Type B pancreatic cell (in vitro differentiated cells): ENCODE data around the gene RIPK3. TPM values are rescaled to one million over a fixed set of nuclear protein-coding genes. Genes with fewer than 3 reads are reported as not detected.
"Not testable (repeated sequence)": the region's sequence is repeated elsewhere in the genome, so short reads cannot be mapped to it uniquely, and the experiment has no call there.

ENCODE experiments used
- DNase-seq: peaks from one replicate; pipeline ENCODE4 v3.0.0; 2021; ENCODE audit warnings: mixed read lengths; ENCODE audit not compliant: unreplicated experiment; ENCODE audit errors: extremely low spot score
- H3K27ac Mint-ChIP-seq: 2 replicates; pipeline ENCODE4 v1.8.0; 2021; ENCODE audit warnings: mild to moderate bottlenecking, mixed read lengths
- H3K27me3 Mint-ChIP-seq: 2 replicates; pipeline ENCODE4 v1.8.0; 2021; ENCODE audit warnings: mixed read lengths
- H3K36me3 Mint-ChIP-seq: 2 replicates; pipeline ENCODE4 v1.8.0; 2021; ENCODE audit warnings: mixed read lengths
- H3K4me1 Mint-ChIP-seq: one replicate; pipeline ENCODE4 v1.8.0; 2021; ENCODE audit warnings: mixed read lengths; ENCODE audit not compliant: unreplicated experiment
- H3K4me3 Mint-ChIP-seq: 2 replicates; pipeline ENCODE4 v1.8.0; 2021; ENCODE audit warnings: mild to moderate bottlenecking, mixed read lengths
- H3K9me3 Mint-ChIP-seq: 2 replicates; pipeline ENCODE4 v1.8.0; 2021; ENCODE audit warnings: mixed read lengths
- CTCF ChIP-seq: fragments of 200-600 bp; sonication (generic); conservative IDR thresholded peaks from 2 replicates; pipeline ENCODE4 v1.5.0; 2021; ENCODE audit warnings: antibody characterized with exemption, mild to moderate bottlenecking
- total RNA-seq: library from RNA; stranded (reverse); gene quantifications from 2 replicates; pipeline ENCODE4 v1.2.1, GENCODE V29; 2021; ENCODE audit warnings: low replicate concordance

RIPK3 gene
- total RNA-seq, 1 donor from 2014 or later = 5.6 TPM

- no peak overlapping the region for H3K4me3 Mint-ChIP-seq
- DNase-seq = no peak
- H3K27ac Mint-ChIP-seq = no peak overlapping the region
- no peaks in the 10 kb centered on the region for H3K36me3 Mint-ChIP-seq
- no peaks in the 10 kb centered on the region for H3K27me3 Mint-ChIP-seq
- H3K9me3 Mint-ChIP-seq = no peaks in the 10 kb centered on the region
- H3K4me1 Mint-ChIP-seq = peaks cover 11% of the 10 kb centered on the region
- TF ChIP-seq CTCF = no peak
Observed at GRCh38 chr14:24372701-24373416, 33.1 kb upstream of the RIPK3 start.

- not testable (repeated sequence) for H3K27me3 Mint-ChIP-seq, DNase-seq, H3K36me3 Mint-ChIP-seq, H3K9me3 Mint-ChIP-seq
- Mint-ChIP-seq H3K27ac (peak overlapping the region; percentile 16), H3K4me3 (peak overlapping the region; percentile 48), H3K4me1 (peaks cover 12% of the 10 kb centered on the region)
Observed at GRCh38 chr14:24371605-24372004, 31.8 kb upstream of the RIPK3 start.

GRCh38 chr14:24370748-24371147 lies 31.0 kb upstream of the RIPK3 start:
- Mint-ChIP-seq H3K36me3 (no peaks in the 10 kb centered on the region), H3K4me1 (peaks cover 16% of the 10 kb centered on the region), H3K4me3 (peak overlapping the region; percentile 34), H3K27me3 (no peaks in the 10 kb centered on the region), H3K27ac (peak overlapping the region; percentile 16), H3K9me3 (no peaks in the 10 kb centered on the region)
- no peak for TF ChIP-seq CTCF
- no peak for DNase-seq

- peaks cover 19% of the 10 kb centered on the region for H3K4me1 Mint-ChIP-seq
- peak overlapping the region; percentile 22 for H3K4me3 Mint-ChIP-seq
- H3K36me3 Mint-ChIP-seq = no peaks in the 10 kb centered on the region
- H3K27ac Mint-ChIP-seq = no peak overlapping the region
- DNase-seq = no peak
- no peaks in the 10 kb centered on the region for H3K27me3 Mint-ChIP-seq
- H3K9me3 Mint-ChIP-seq = no peaks in the 10 kb centered on the region
- no peak for TF ChIP-seq CTCF
Observed at GRCh38 chr14:24369907-24370687, 30.3 kb upstream of the RIPK3 start.

GRCh38 chr14:24369463-24369862 lies 29.7 kb upstream of the RIPK3 start:
- H3K27ac Mint-ChIP-seq = peak overlapping the region; percentile 72
- TF ChIP-seq CTCF = no peak
- no peaks in the 10 kb centered on the region for H3K27me3 Mint-ChIP-seq
- peaks cover 19% of the 10 kb centered on the region for H3K4me1 Mint-ChIP-seq
- H3K4me3 Mint-ChIP-seq = peak overlapping the region; percentile 86
- DNase-seq = no peak
- no peaks in the 10 kb centered on the region for H3K36me3 Mint-ChIP-seq
- no peaks in the 10 kb centered on the region for H3K9me3 Mint-ChIP-seq

- H3K4me3 Mint-ChIP-seq = peak overlapping the region; percentile 95
- TF ChIP-seq CTCF = peak; percentile 28
- H3K36me3 Mint-ChIP-seq = no peaks in the 10 kb centered on the region
- H3K27me3 Mint-ChIP-seq = no peaks in the 10 kb centered on the region
- DNase-seq = peak; percentile 82
- H3K9me3 Mint-ChIP-seq = no peaks in the 10 kb centered on the region
- peak overlapping the region; percentile 99 for H3K27ac Mint-ChIP-seq
- H3K4me1 Mint-ChIP-seq = peaks cover 19% of the 10 kb centered on the region
Observed at GRCh38 chr14:24368562-24369252, 28.9 kb upstream of the RIPK3 start.
